IMR-90 (cell line): ENCODE data around the gene GPR3. TPM values are rescaled to one million over a fixed set of nuclear protein-coding genes. Genes with fewer than 3 reads are reported as not detected.

Experiments
- ATAC-seq: fragments of 200-7000 bp; cut with Tn5 transposase; 2 replicates; pipeline ENCODE4 v1.9.1; 2020; ENCODE audit warnings: low read depth, mild to moderate bottlenecking, moderate library complexity
- BruUV-seq: library from RNA; stranded (reverse); fragments of 400-500 nt; replicated peaks from 2 replicates; lab custom pipeline; 2021; lab: Mats Ljungman, UMichigan
- CTCF ChIA-PET: fragments of 300-600 bp; formaldehyde crosslinking; extraction: SDS; loops from one replicate; lab custom pipeline; 2021; ENCODE audit warnings: antibody characterized with exemption; lab: Yijun Ruan, JAX
- POLR2A ChIA-PET: fragments of 300-600 bp; sonication (Branson Sonifier 250); formaldehyde crosslinking; loops from one replicate; lab custom pipeline; 2022; ENCODE audit warnings: antibody characterized with exemption; ENCODE audit not compliant: unreplicated experiment; lab: Charles Lee
- DNase-seq: peaks from one replicate; pipeline ENCODE4 v3.0.0; 2013
- H2AFZ ChIP-seq: replicated peaks from 2 replicates; pipeline ENCODE3; 2013; ENCODE audit warnings: low read length, mild to moderate bottlenecking; ENCODE audit not compliant: poor library complexity
- H2AK5ac ChIP-seq: 2 replicates; pipeline ENCODE4 v1.6.1; 2013; ENCODE audit warnings: low read depth, low read length, inconsistent platforms
- H2AK9ac ChIP-seq: replicated peaks from 2 replicates; pipeline ENCODE3; 2013; ENCODE audit warnings: mild to moderate bottlenecking, low read depth, low read length, moderate library complexity; ENCODE audit not compliant: poor library complexity
- H2BK120ac ChIP-seq: 2 replicates; pipeline ENCODE4 v1.6.1; 2013; ENCODE audit warnings: low read depth, low read length, inconsistent platforms
- H2BK15ac ChIP-seq: 3 replicates; pipeline ENCODE4 v1.6.1; 2013; ENCODE audit warnings: low read depth, low read length, inconsistent platforms
- H2BK20ac ChIP-seq: 2 replicates; pipeline ENCODE4 v1.6.1; 2013; ENCODE audit warnings: low read depth, mild to moderate bottlenecking, inconsistent platforms, low read length, moderate library complexity
- H2BK5ac ChIP-seq: 2 replicates; pipeline ENCODE4 v1.6.1; 2013; ENCODE audit warnings: mild to moderate bottlenecking, low read depth, low read length, inconsistent platforms; ENCODE audit not compliant: poor library complexity, severe bottlenecking
- H3K14ac ChIP-seq: replicated peaks from 2 replicates; pipeline ENCODE4 v1.6.1; 2013; ENCODE audit warnings: low read depth, low read length, inconsistent platforms
- H3K18ac ChIP-seq: 2 replicates; pipeline ENCODE4 v1.6.1; 2013; ENCODE audit warnings: low read depth, low read length, control low read depth
- H3K23ac ChIP-seq: 2 replicates; pipeline ENCODE4 v1.6.1; 2013; ENCODE audit warnings: low read depth, low read length, inconsistent platforms
- H3K27ac ChIP-seq: 2 replicates; pipeline ENCODE4 v1.5.1; 2013; ENCODE audit warnings: mild to moderate bottlenecking, control low read depth, low read length; ENCODE audit not compliant: insufficient read depth
- H3K27me3 ChIP-seq: 2 replicates; pipeline ENCODE4 v1.6.1; 2013; ENCODE audit warnings: low read length; ENCODE audit not compliant: control insufficient read depth, insufficient read depth
- H3K36me3 ChIP-seq: 2 replicates; pipeline ENCODE4 v1.6.1; 2013; ENCODE audit warnings: low read length, mixed read lengths; ENCODE audit not compliant: control insufficient read depth, insufficient read depth
- H3K4ac ChIP-seq: 2 replicates; pipeline ENCODE4 v1.6.1; 2013; ENCODE audit warnings: low read depth, low read length, inconsistent platforms
- H3K4me1 ChIP-seq: 2 replicates; pipeline ENCODE4 v1.6.1; 2013; ENCODE audit warnings: low read length, mixed read lengths; ENCODE audit not compliant: control insufficient read depth, insufficient read depth
- H3K4me2 ChIP-seq: 2 replicates; pipeline ENCODE4 v1.6.1; 2013; ENCODE audit warnings: low read depth, mild to moderate bottlenecking, control low read depth, low read length, moderate library complexity
- H3K4me3 ChIP-seq: 2 replicates; pipeline ENCODE4 v1.5.1; 2013; ENCODE audit warnings: low read depth, mild to moderate bottlenecking, control low read depth, low read length, moderate library complexity; ENCODE audit not compliant: insufficient read depth
- H3K56ac ChIP-seq: 2 replicates; pipeline ENCODE4 v1.6.1; 2013; ENCODE audit warnings: low read length, inconsistent platforms; ENCODE audit not compliant: insufficient read depth; ENCODE audit errors: extremely low read depth
- H3K79me1 ChIP-seq, 2 experiments: 2 replicates each; pipeline ENCODE4 v1.6.1; 2013; ENCODE audit warnings: low read length in 2 of 2, inconsistent platforms in 1 of 2, low read depth in 1 of 2
- H3K9ac ChIP-seq: 2 replicates; pipeline ENCODE4 v1.6.1; 2013; ENCODE audit warnings: low read depth, low read length, control low read depth
- H3K9me1 ChIP-seq: 2 replicates; pipeline ENCODE4 v1.6.1; 2013; ENCODE audit warnings: low read length, inconsistent platforms; ENCODE audit not compliant: insufficient read depth
- H3K9me3 ChIP-seq: 2 replicates; pipeline ENCODE4 v1.6.1; 2013; ENCODE audit warnings: low read length; ENCODE audit not compliant: control insufficient read depth, insufficient read depth
- H4K20me1 ChIP-seq: 2 replicates; pipeline ENCODE4 v1.6.1; 2013; ENCODE audit warnings: low read length, inconsistent platforms; ENCODE audit not compliant: insufficient read depth
- H4K5ac ChIP-seq: 2 replicates; pipeline ENCODE4 v1.6.1; 2013; ENCODE audit warnings: mild to moderate bottlenecking, low read depth, low read length, control low read depth
- H4K8ac ChIP-seq, 2 experiments: 2 replicates each; pipeline ENCODE4 v1.6.1; 2013; ENCODE audit warnings: low read depth in 2 of 2, low read length in 2 of 2, control low read depth in 1 of 2, inconsistent platforms in 1 of 2
- H4K91ac ChIP-seq: 2 replicates; pipeline ENCODE4 v1.6.1; 2013; ENCODE audit warnings: low read depth, low read length, inconsistent platforms; ENCODE audit not compliant: insufficient read depth
- BHLHE40 ChIP-seq: fragments of 150-350 bp; IDR thresholded peaks from 2 replicates; pipeline ENCODE4 v1.6.1; 2016; ENCODE audit warnings: mild to moderate bottlenecking, low read depth, low read length
- CHD1 ChIP-seq: IDR thresholded peaks from 2 replicates; pipeline ENCODE4 v1.6.1; 2012; ENCODE audit warnings: low read depth, low read length, improper control_type of control experiment
- ELK1 ChIP-seq: fragments of 150-350 bp; IDR thresholded peaks from 2 replicates; pipeline ENCODE4 v1.6.1; 2016; ENCODE audit warnings: low read depth, mild to moderate bottlenecking, low read length, moderate library complexity, borderline replicate concordance
- FOS ChIP-seq: fragments of 150-350 bp; IDR thresholded peaks from 2 replicates; pipeline ENCODE4 v1.6.1; 2016; ENCODE audit warnings: low read depth, low read length
- MAFK ChIP-seq: IDR thresholded peaks from 2 replicates; pipeline ENCODE4 v1.6.1; 2012; ENCODE audit warnings: low read depth, low read length, improper control_type of control experiment
- NFE2L2 ChIP-seq: fragments of 150-350 bp; IDR thresholded peaks from 2 replicates; pipeline ENCODE4 v1.6.1; 2016; ENCODE audit warnings: low read depth, mild to moderate bottlenecking, low read length
- RCOR1 ChIP-seq: IDR thresholded peaks from 2 replicates; pipeline ENCODE4 v1.6.1; 2012; ENCODE audit warnings: mild to moderate bottlenecking, low read length, improper control_type of control experiment; ENCODE audit not compliant: insufficient replicate concordance
- USF2 ChIP-seq: fragments of 150-350 bp; IDR thresholded peaks from 2 replicates; pipeline ENCODE4 v1.6.1; 2017; ENCODE audit warnings: mild to moderate bottlenecking, antibody characterized with exemption, low read length, low read depth
- WGBS, 2 experiments: methylation state at CpG; one replicate each; pipeline versions ENCODE4 v1.1.5 to v1.1.7; 2013; ENCODE audit warnings: missing lambda C conversion rate in 2 of 2; ENCODE audit not compliant: insufficient read length in 1 of 2; ENCODE audit errors: extremely low coverage in 2 of 2; 5-methylcytosine and 5-hydroxymethylcytosine counted together
- dilution Hi-C: fragments of 300-500 bp; cut with HindIII; formaldehyde crosslinking; loops from one replicate; pipeline ENCODE4 v1.14.3; 2018; ENCODE audit warnings: low sequenced_read_pairs; ENCODE audit not compliant: unreplicated experiment
- in situ Hi-C: fragments of 300-500 bp; cut with MboI; formaldehyde crosslinking; loops from 3 replicates; pipeline ENCODE4 v1.14.3; 2019; ENCODE audit warnings: low sequenced_read_pairs, inconsistent platforms, mixed read lengths
- intact Hi-C: fragments of 100-400 bp; cut with micrococcal nuclease; formaldehyde crosslinking; loops from 2 replicates; pipeline ENCODE4 v1.10.0; 2022
- polyA plus RNA-seq, 3 experiments: library from polyadenylated mRNA; depleted of rRNA; stranded (reverse); fragments of >200 nt; gene quantifications; 2 replicates each; pipeline ENCODE4 v1.2.3, GENCODE V29; 2012; ENCODE audit warnings: low replicate concordance in 1 of 3
- total RNA-seq: library from RNA; depleted of rRNA; stranded (reverse); fragments of >200 nt; gene quantifications from 2 replicates; pipeline ENCODE4 v1.2.3, GENCODE V29; 2012

GPR3 gene
- total and polyA plus RNA-seq, 2 of the 4 experiments (the other 2 are of a cell fraction), result 0.72 to 4.8 TPM

DNA sequence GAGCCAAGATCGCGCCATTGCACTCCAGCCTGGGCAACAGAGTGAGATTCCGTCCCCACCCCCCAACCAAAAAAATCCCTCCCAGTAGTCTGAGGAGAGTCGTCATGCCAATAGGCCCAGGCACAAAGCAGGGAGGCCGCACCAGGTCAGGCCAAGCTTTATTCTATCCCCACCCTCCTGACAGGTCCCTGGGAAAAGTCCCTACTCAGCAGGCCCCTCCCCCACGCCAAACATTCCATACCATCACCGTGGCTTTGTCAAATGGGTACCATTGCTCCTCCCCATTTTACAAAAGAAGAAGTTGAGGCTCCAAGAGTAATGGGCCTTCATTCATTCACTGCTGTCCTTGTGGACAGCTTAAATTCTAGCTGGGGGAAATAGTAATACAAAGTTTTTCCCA lies 5.3 kb downstream of the GPR3 start:
- no peak overlapping the region for H3K27ac ChIP-seq
- H2AFZ ChIP-seq, result no peak overlapping the region
- H3K9ac ChIP-seq, result no peak overlapping the region
- H2BK15ac ChIP-seq, result no peak overlapping the region
- DNase-seq (no peak), ATAC-seq (no peak)
- in situ Hi-C loops (loop anchor here (5.0 to 10.0 kb wide), 2 partner anchors 210 to 293 kb away; no protein-coding TSS in a partner anchor), dilution Hi-C loops (no loop called here), intact Hi-C loops (loop anchor here (10.0 kb wide), 1 partner anchor 203 kb away; no protein-coding TSS in a partner anchor)
- no peak overlapping the region for H4K5ac ChIP-seq
- peaks cover 11% of the 10 kb centered on the region; the same call in 1 of the 2 replicates for H4K20me1 ChIP-seq
- ChIA-PET POLR2A (no interaction called here), CTCF (interaction anchor here (4.7 kb wide), 1 partner anchor 98 kb away, joined by 79 read pairs; no protein-coding TSS in a partner anchor)
- H4K8ac ChIP-seq, result no peak overlapping the region
- H3K4me1 ChIP-seq, result peaks cover 9% of the 10 kb centered on the region
- no peak overlapping the region for H4K91ac ChIP-seq
- no peaks in the 10 kb centered on the region for H3K27me3 ChIP-seq
- H3K9me1 ChIP-seq, result peaks cover 27% of the 10 kb centered on the region
- H3K23ac ChIP-seq, result no peak overlapping the region
- H3K79me1 ChIP-seq, result peaks cover 0 to 28% of the 10 kb centered on the region in 2 experiments; a peak in 3 of 4 replicates
- no peak overlapping the region for H3K18ac ChIP-seq
- H3K14ac ChIP-seq, result no peak overlapping the region
- no peak overlapping the region for H2BK5ac ChIP-seq
- H2AK5ac ChIP-seq, result no peak overlapping the region
- no peaks in the 10 kb centered on the region for H3K9me3 ChIP-seq
- H3K4ac ChIP-seq, result no peak overlapping the region
- no peak overlapping the region for H3K56ac ChIP-seq
- no peak overlapping the region for H3K4me2 ChIP-seq
- BruUV-seq, result no TSS peak
- no peak overlapping the region for H3K4me3 ChIP-seq
- no peak overlapping the region for H2BK20ac ChIP-seq
- H2AK9ac ChIP-seq, result peak overlapping the region; percentile 57
- TF ChIP-seq MAFK (0 out of 2 replicates have a peak, but pooled peaks have one; percentile 1), BHLHE40 (no peak), CHD1 (no peak), RCOR1 (no peak), NFE2L2 (no peak), FOS (no peak), ELK1 (no peak), USF2 (no peak)
- no peak overlapping the region for H2BK120ac ChIP-seq
- H3K36me3 ChIP-seq, result no peaks in the 10 kb centered on the region; the same call in 1 of the 2 replicates
- no CpG with 5 or more reads among the region's 7 CpGs for WGBS, 2 experiments
